Thoracic aorta (tissue), 2 donors: Measurements from ENCODE around the gene TSSC4. TPM values are rescaled to one million over a fixed set of nuclear protein-coding genes. Genes with fewer than 3 reads are reported as not detected.

Source experiments
- ATAC-seq: fragments of 150-250 bp; one replicate; pipeline ENCODE4 v1.8.0; 2017; ENCODE audit warnings: low read depth; ENCODE audit not compliant: insufficient number of reproducible peaks, low FRiP score
- DNase-seq: peaks from one replicate; pipeline ENCODE4 v3.0.0-alpha.2; 2020; ENCODE audit warnings: low spot score
- H3K27ac ChIP-seq, 2 donors: fragments of 200-600 bp; sonication (generic); 1 replicate in 1 of 2; 2 replicates in 1 of 2; pipeline ENCODE4 v1.5.1; 2016; ENCODE audit warnings: mild to moderate bottlenecking in 2 of 2, moderate library complexity in 2 of 2
- H3K27me3 ChIP-seq: fragments of 200-600 bp; sonication (generic); replicated peaks from 2 replicates; pipeline ENCODE4 v1.6.0; 2016; ENCODE audit warnings: mild to moderate bottlenecking; ENCODE audit not compliant: insufficient read depth
- H3K36me3 ChIP-seq: fragments of 200-600 bp; sonication (generic); one replicate; pipeline ENCODE4 v1.5.1; 2016
- H3K4me1 ChIP-seq, 2 donors: fragments of 200-600 bp; sonication (generic); 1 replicate in 1 of 2; 2 replicates in 1 of 2; pipeline versions ENCODE4 v1.5.1 to v1.6.0; 2016; ENCODE audit warnings: low read depth in 2 of 2, mild to moderate bottlenecking in 1 of 2; ENCODE audit not compliant: control insufficient read depth in 1 of 2
- H3K4me3 ChIP-seq: fragments of 200-600 bp; sonication (generic); 2 replicates; pipeline ENCODE4 v1.5.1; 2016; ENCODE audit warnings: mild to moderate bottlenecking
- H3K9me3 ChIP-seq: fragments of 200-600 bp; sonication (generic); 2 replicates; pipeline ENCODE4 v1.5.1; 2016
- total RNA-seq, 2 donors: library from RNA; depleted of rRNA; stranded (reverse); fragments of >200 nt; gene quantifications; one replicate each; pipeline versions ENCODE4 v1.1.0 to v1.2.3, GENCODE V29; 2016
- TF ChIP-seq, protein P1 (sequence below): fragments of 200-600 bp; sonication (generic); IDR thresholded peaks from one replicate; pipeline ENCODE4 v1.5.1; 2019; ENCODE audit warnings: antibody characterized with exemption

TSSC4 gene
- total RNA-seq, 2 donors from 2014 or later, result 31.6 to 57.9 TPM

DNA sequence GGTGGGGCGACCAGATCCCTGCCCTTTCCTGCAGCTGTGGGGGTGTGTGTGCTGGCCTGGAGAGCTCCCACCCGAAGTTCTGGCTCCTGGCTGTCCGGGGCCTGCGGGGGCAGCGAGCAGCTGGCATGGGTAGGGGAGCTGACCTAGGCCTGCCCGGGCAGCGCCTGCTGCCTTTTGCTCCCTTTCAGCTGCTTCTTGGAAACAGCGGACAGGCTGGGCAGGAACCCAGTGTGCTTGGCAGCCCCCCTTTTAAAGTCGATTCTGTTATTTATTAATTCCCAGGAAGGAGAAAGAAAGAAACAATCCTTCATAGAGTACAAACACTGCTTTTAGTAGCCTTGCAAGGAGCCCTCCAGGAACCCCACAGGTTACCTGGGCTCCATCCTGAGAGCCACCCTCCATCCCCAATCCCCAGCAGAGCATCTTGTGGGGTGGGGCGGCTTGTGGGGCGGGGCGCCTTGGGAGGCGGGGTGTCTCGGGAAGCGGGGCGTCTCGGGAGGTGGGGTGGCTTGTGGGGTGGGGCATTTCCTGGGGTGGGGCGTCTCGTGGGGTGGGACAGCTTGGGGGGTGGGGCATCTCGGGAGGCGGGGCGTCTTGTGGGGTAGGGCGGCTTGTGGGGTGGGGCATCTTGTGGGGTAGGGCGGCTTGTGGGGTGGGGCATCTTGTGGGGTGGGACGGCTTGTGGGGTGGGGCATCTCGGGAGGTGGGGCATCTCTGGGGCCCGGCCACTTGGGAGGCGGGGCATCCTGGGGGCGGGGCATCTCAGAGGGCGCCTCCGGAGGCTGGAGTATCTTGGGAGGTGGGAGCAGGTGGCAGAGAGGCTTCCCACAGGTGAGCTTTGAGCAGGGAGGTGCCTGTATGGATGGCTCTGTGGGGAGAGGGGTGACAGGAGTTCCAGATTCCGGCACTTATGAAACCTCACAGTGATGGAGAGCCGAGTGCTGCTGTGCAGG lies 16.4 kb upstream of the TSSC4 start:
- H3K36me3 ChIP-seq, result no peaks in the 10 kb centered on the region
- H3K4me1 ChIP-seq, result peaks cover 72 to 94% of the 10 kb centered on the region in 2 donors
- peak overlapping the region; percentile 51 for H3K4me3 ChIP-seq
- H3K9me3 ChIP-seq, result no peaks in the 10 kb centered on the region
- DNase-seq, result no peak
- peak overlapping the region; percentile 87 to 88 for H3K27ac ChIP-seq
- TF ChIP-seq, protein P1, sequence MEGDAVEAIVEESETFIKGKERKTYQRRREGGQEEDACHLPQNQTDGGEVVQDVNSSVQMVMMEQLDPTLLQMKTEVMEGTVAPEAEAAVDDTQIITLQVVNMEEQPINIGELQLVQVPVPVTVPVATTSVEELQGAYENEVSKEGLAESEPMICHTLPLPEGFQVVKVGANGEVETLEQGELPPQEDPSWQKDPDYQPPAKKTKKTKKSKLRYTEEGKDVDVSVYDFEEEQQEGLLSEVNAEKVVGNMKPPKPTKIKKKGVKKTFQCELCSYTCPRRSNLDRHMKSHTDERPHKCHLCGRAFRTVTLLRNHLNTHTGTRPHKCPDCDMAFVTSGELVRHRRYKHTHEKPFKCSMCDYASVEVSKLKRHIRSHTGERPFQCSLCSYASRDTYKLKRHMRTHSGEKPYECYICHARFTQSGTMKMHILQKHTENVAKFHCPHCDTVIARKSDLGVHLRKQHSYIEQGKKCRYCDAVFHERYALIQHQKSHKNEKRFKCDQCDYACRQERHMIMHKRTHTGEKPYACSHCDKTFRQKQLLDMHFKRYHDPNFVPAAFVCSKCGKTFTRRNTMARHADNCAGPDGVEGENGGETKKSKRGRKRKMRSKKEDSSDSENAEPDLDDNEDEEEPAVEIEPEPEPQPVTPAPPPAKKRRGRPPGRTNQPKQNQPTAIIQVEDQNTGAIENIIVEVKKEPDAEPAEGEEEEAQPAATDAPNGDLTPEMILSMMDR, result no peak
- H3K27me3 ChIP-seq, result no peaks in the 10 kb centered on the region
- ATAC-seq, result no peak

DNA sequence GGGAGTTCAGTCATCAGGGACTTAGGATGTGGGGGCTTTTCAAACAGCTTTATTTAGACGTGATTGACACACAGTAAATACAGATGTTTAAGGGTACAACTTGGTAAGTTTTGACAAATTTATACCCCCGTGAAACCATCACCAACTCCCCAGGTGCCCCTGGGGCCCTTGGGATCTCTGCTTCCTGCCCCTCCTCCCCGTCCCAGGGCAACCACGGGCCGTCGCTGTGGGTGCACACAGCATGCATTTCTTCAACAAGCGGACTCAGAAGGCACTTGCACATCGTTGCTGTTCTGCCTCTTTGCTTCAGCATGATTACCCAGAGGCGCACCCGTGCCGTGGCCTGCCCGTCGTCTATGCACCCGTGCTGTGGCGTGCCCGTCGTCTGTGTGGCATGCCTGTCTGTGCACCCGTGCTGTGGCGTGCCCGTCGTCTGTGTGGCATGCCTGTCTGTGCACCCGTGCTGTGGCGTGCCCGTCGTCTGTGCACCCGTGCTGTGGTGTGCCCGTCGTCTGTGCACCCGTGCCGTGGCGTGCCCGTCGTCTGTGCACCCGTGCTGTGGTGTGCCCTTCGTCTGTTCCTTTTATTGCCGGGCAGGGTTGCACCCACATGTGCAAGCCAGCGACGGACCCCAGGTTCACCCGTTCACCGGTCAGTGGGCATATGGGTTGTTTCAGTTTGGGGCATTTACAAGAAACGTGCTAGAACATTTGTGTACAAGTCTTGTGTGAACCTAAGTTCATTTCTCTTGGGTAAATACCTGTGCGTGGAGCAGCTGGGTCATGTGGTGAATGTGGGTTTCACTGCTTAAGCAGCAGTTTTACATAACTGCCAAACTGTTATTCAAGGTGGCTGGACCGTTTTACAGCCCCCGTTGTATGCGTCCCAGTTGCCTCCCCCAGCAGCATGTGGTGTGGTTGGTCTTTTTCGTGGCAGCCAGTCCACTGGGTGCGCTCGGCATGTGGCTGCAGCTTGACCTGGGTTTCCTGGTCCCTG lies 15.1 kb upstream of the TSSC4 start:
- Histone ChIP-seq H3K4me1 (peaks cover 74 to 96% of the 10 kb centered on the region in 2 donors), H3K27me3 (no peaks in the 10 kb centered on the region), H3K4me3 (no peak overlapping the region), H3K36me3 (peaks cover 6% of the 10 kb centered on the region), H3K27ac (peak overlapping the region; percentile 50 to 79), H3K9me3 (no peaks in the 10 kb centered on the region)
- no peak for DNase-seq
- ATAC-seq, result no peak
- TF ChIP-seq, protein P1, result no peak

DNA sequence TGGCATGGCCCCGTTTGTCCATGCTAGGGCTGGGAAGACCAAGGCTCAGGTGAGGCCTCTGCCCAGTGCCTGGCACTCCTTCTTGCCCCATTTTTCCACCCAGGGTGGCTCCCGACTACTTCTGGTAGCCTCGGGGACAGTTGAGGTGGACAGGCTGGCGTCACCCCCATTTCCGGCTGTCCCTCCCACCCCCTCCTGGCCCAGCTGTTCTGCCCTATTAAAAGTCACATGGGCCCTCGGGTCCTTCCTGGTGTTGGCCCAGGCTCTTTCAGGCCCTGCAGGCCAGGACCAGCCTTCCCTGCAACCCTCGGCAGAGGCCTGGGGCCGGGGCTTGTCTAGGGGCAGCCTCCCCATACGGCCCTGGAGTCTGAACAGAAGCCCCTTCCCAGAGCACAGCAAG lies 14.0 kb upstream of the TSSC4 start:
- Histone ChIP-seq H3K27ac (peak overlapping the region; percentile 62 to 79), H3K4me3 (peak overlapping the region; percentile 15), H3K36me3 (peaks cover 11% of the 10 kb centered on the region), H3K4me1 (peaks cover 69 to 96% of the 10 kb centered on the region in 2 donors), H3K27me3 (no peaks in the 10 kb centered on the region), H3K9me3 (no peaks in the 10 kb centered on the region)
- TF ChIP-seq, protein P1, result no peak
- no peak for ATAC-seq
- DNase-seq, result no peak

DNA sequence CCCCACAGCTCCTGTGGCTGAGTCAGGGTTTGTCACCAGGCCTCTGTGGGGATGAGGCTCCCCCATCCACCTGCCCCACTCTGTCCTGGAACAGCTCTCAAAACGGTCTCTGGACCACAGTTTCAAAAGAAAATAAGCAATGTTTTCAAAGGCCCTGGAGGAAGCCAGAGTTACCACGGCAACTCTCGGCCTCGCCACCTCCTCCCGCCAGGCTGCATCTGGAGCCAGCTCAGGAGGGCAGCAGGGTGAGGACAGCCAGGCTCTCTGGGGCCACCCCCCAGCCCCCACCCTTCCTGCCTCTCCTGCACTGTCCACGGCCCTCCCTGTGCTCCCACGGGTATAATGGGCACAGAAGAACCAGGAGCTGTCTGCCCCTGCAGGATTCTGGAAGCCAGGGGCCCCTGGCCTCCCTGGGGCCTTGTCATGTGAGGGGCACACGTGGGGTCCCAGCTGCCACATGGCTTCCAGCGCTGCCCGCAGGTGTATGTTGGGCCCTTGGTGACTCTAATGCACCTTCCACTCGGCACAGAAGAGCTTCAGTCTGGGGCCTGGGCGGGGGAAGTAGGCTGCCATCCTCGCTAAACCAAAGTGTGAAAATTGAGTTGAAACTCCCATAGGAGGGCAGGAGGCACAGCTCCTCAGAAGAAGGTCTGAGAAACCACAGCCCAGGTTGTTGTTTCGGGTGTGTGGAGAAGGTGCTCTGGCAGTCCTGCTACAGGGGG lies 13.1 kb upstream of the TSSC4 start:
- TF ChIP-seq, protein P1, result no peak
- peaks cover 15% of the 10 kb centered on the region for H3K36me3 ChIP-seq
- ATAC-seq, result no peak
- no peak for DNase-seq
- H3K4me3 ChIP-seq, result peak overlapping the region; percentile 23
- peak overlapping the region; percentile 62 to 79 for H3K27ac ChIP-seq
- H3K27me3 ChIP-seq, result no peaks in the 10 kb centered on the region
- no peaks in the 10 kb centered on the region for H3K9me3 ChIP-seq
- peaks cover 64 to 90% of the 10 kb centered on the region in 2 donors for H3K4me1 ChIP-seq
